GM23338 (cell line): ENCODE measurements around the gene ITGB1BP1. TPM values are rescaled to one million over a fixed set of nuclear protein-coding genes. Genes with fewer than 3 reads are reported as not detected.

Source experiments
- ATAC-seq: fragments of 200-7000 bp; cut with Tn5 transposase; 3 replicates; pipeline ENCODE4 v1.9.1; 2020
- DNase-seq: peaks from one replicate; pipeline ENCODE4 v3.0.0-alpha.2; 2015; ENCODE audit warnings: low spot score
- H2AFZ ChIP-seq: fragments of 200-600 bp; sonication (generic); 2 replicates; pipeline ENCODE4 v1.8.0; 2016; ENCODE audit warnings: antibody characterized with exemption, mild to moderate bottlenecking, moderate library complexity
- H3F3A ChIP-seq: fragments of 200-600 bp; sonication (generic); replicated peaks from 2 replicates; pipeline ENCODE4 v1.8.0; 2017; ENCODE audit warnings: antibody characterized with exemption, mixed run types, low read depth
- H3K27ac ChIP-seq: fragments of 200-600 bp; sonication (generic); 2 replicates; pipeline ENCODE4 v1.6.1; 2016; ENCODE audit warnings: low read depth
- H3K27me3 ChIP-seq: fragments of 200-600 bp; sonication (generic); 2 replicates; pipeline ENCODE4 v1.8.0; 2016; ENCODE audit warnings: mild to moderate bottlenecking, mixed run types, moderate library complexity; ENCODE audit not compliant: insufficient read depth
- H3K36me3 ChIP-seq: fragments of 200-600 bp; sonication (generic); 2 replicates; pipeline ENCODE4 v1.8.0; 2016; ENCODE audit warnings: mild to moderate bottlenecking; ENCODE audit not compliant: insufficient read depth
- H3K4me1 ChIP-seq: fragments of 200-600 bp; sonication (generic); 2 replicates; pipeline ENCODE4 v1.8.0; 2016; ENCODE audit warnings: mild to moderate bottlenecking, moderate library complexity; ENCODE audit not compliant: insufficient read depth
- H3K4me2 ChIP-seq: fragments of 200-600 bp; sonication (generic); 2 replicates; pipeline ENCODE4 v1.7.1; 2017; ENCODE audit warnings: mixed run types
- H3K4me3 ChIP-seq: fragments of 200-600 bp; sonication (generic); 2 replicates; pipeline ENCODE4 v1.6.1; 2016; ENCODE audit warnings: mixed run types
- H3K79me2 ChIP-seq: fragments of 200-600 bp; sonication (generic); replicated peaks from 2 replicates; pipeline ENCODE4 v1.8.0; 2017; ENCODE audit warnings: mild to moderate bottlenecking; ENCODE audit not compliant: insufficient read depth
- H3K9me2 ChIP-seq: fragments of 200-600 bp; sonication (generic); 2 replicates; pipeline ENCODE4 v1.8.0; 2017; ENCODE audit not compliant: insufficient read depth
- H4K20me1 ChIP-seq: fragments of 200-600 bp; sonication (generic); replicated peaks from 2 replicates; pipeline ENCODE4 v1.8.0; 2017; ENCODE audit warnings: mild to moderate bottlenecking; ENCODE audit not compliant: insufficient read depth
- H3K27ac Mint-ChIP-seq: 2 replicates; pipeline ENCODE4 v1.8.0; 2020; ENCODE audit warnings: inconsistent platforms, mild to moderate bottlenecking, moderate library complexity, mixed read lengths
- H3K27me3 Mint-ChIP-seq: 3 replicates; pipeline ENCODE4 v1.8.0; 2022; ENCODE audit warnings: low read depth, mild to moderate bottlenecking, moderate library complexity, mixed read lengths, inconsistent platforms; ENCODE audit not compliant: insufficient read depth, poor library complexity
- H3K36me3 Mint-ChIP-seq: 3 replicates; pipeline ENCODE4 v1.8.0; 2021; ENCODE audit warnings: low read depth, mild to moderate bottlenecking, inconsistent platforms, moderate library complexity, mixed read lengths
- H3K4me1 Mint-ChIP-seq: 3 replicates; pipeline ENCODE4 v1.8.0; 2020; ENCODE audit warnings: mild to moderate bottlenecking, inconsistent platforms, mixed read lengths
- H3K4me3 Mint-ChIP-seq: 3 replicates; pipeline ENCODE4 v1.8.0; 2021; ENCODE audit warnings: moderate library complexity, mild to moderate bottlenecking, inconsistent platforms, mixed read lengths
- H3K9me3 Mint-ChIP-seq: 3 replicates; pipeline ENCODE4 v1.8.0; 2020; ENCODE audit warnings: moderate library complexity, mild to moderate bottlenecking, inconsistent platforms, mixed read lengths
- CREB1 ChIP-seq: fragments of 250-450 bp; sonication (Bioruptor Pico); IDR thresholded peaks from 2 replicates; pipeline ENCODE4 v1.5.0; 2020; ENCODE audit warnings: low read depth, mild to moderate bottlenecking, moderate library complexity
- CTCF ChIP-seq, 2 experiments: fragments of 200-600 bp in 1 of 2; sonication (generic) in 1 of 2; conservative IDR thresholded peaks; 2 replicates each; pipeline versions ENCODE4 v1.5.1 to v1.6.1; 2016 to 2017; ENCODE audit warnings: antibody characterized with exemption in 2 of 2, low read depth in 2 of 2, mild to moderate bottlenecking in 2 of 2, moderate library complexity in 1 of 2
- ETS1 ChIP-seq: IDR thresholded peaks from 2 replicates; pipeline ENCODE4 v1.6.1; 2016; ENCODE audit warnings: antibody characterized with exemption
- EZH2 ChIP-seq: fragments of 200-600 bp; sonication (generic); IDR thresholded peaks from one replicate; pipeline ENCODE4 v1.8.0; 2017; ENCODE audit warnings: antibody characterized with exemption, mild to moderate bottlenecking, low read depth; ENCODE audit not compliant: unreplicated experiment
- EZH2phosphoT487 ChIP-seq: fragments of 200-600 bp; sonication (generic); IDR thresholded peaks from one replicate; pipeline ENCODE4 v1.8.1; 2018; ENCODE audit warnings: antibody characterized with exemption; ENCODE audit not compliant: unreplicated experiment
- JUNB ChIP-seq: IDR thresholded peaks from one replicate; pipeline ENCODE4 v1.6.1; 2016; ENCODE audit warnings: antibody characterized with exemption; ENCODE audit not compliant: unreplicated experiment
- NANOG ChIP-seq: IDR thresholded peaks from 2 replicates; pipeline ENCODE4 v1.6.1; 2016; ENCODE audit warnings: antibody characterized with exemption, borderline replicate concordance
- POLR2AphosphoS5 ChIP-seq: IDR thresholded peaks from 2 replicates; pipeline ENCODE4 v1.6.1; 2016; ENCODE audit warnings: antibody characterized with exemption, low read depth
- REST ChIP-seq: IDR thresholded peaks from one replicate; pipeline ENCODE4 v1.6.1; 2018; ENCODE audit warnings: antibody characterized with exemption; ENCODE audit not compliant: unreplicated experiment
- STAT1 ChIP-seq: IDR thresholded peaks from one replicate; pipeline ENCODE4 v1.6.1; 2016; ENCODE audit warnings: antibody characterized with exemption; ENCODE audit not compliant: unreplicated experiment
- ZNF114 ChIP-seq: fragments of 250-450 bp; sonication (Bioruptor Pico); IDR thresholded peaks from 2 replicates; pipeline ENCODE4 v1.5.0; 2020; ENCODE audit warnings: mild to moderate bottlenecking, moderate library complexity
- ZNF331 ChIP-seq: fragments of 250-450 bp; sonication (Bioruptor Pico); IDR thresholded peaks from 2 replicates; pipeline ENCODE4 v1.5.0; 2020; ENCODE audit warnings: low read depth, mild to moderate bottlenecking, moderate library complexity
- ZNF462 ChIP-seq: fragments of 250-450 bp; sonication (Bioruptor Pico); IDR thresholded peaks from 2 replicates; pipeline ENCODE4 v1.5.0; 2020; ENCODE audit warnings: mild to moderate bottlenecking, moderate library complexity
- polyA plus RNA-seq: library from polyadenylated mRNA; unstranded; fragments of >200 nt; fragmentation: Nextera tagmentation; extraction: Ambion mirVana; gene quantifications from 2 replicates; pipeline ENCODE4 v1.2.1, GENCODE V29; 2016
- total RNA-seq: library from RNA; depleted of rRNA; stranded (reverse); fragments of >200 nt; shearing (Covaris generic); gene quantifications from 2 replicates; pipeline ENCODE4 v1.2.3, GENCODE V29; 2014

The ITGB1BP1 gene
- total and polyA plus RNA-seq, 2 experiments from 2014 or later = 29.1 to 63.5 TPM

GRCh38 chr2:9424447-9425164, 1.3 kb upstream of the ITGB1BP1 start:
- Histone ChIP-seq H3F3A (0 out of 2 replicates have a peak, but pooled peaks cover 3% of the 10 kb centered on the region), H3K79me2 (peaks cover 65% of the 10 kb centered on the region), H3K4me2 (peak overlapping the region; percentile 97), H3K27ac (peak overlapping the region; percentile 95; the same call in 1 of the 2 replicates), H3K4me1 (peaks cover 7% of the 10 kb centered on the region), H2AFZ (no peak overlapping the region; the same call in 1 of the 2 replicates), H3K27me3 (no peaks in the 10 kb centered on the region), H3K36me3 (peaks cover 7% of the 10 kb centered on the region; the same call in 1 of the 2 replicates), H3K4me3 (peak overlapping the region; percentile 93), H3K9me2 (no peaks in the 10 kb centered on the region), H4K20me1 (peaks cover 19% of the 10 kb centered on the region)
- Mint-ChIP-seq H3K4me3 (no peak overlapping the region), H3K27me3 (peaks cover 15% of the 10 kb centered on the region), H3K4me1 (peaks cover 9% of the 10 kb centered on the region), H3K27ac (peak overlapping the region; percentile 94), H3K36me3 (peaks cover 4% of the 10 kb centered on the region; the same call in 2 of the 3 replicates), H3K9me3 (no peaks in the 10 kb centered on the region)
- DNase-seq = no peak
- ATAC-seq = no peak
- TF ChIP-seq CTCF (conservative IDR thresholded peaks at IDR 0.05; ENCODE audit: low read depth in 2 of 2) = no peak
- TF ChIP-seq POLR2AphosphoS5 = no peak
- no peak for TF ChIP-seq EZH2phosphoT487
- TF ChIP-seq NANOG = no peak
- no peak for TF ChIP-seq ETS1
- TF ChIP-seq ZNF114 (CRISPR knock-in tag) = no peak
- TF ChIP-seq CREB1 (CRISPR knock-in tag) = no peak
- no peak for TF ChIP-seq JUNB
- no peak for TF ChIP-seq ZNF331 (CRISPR knock-in tag)
- no peak for TF ChIP-seq REST
- no peak for TF ChIP-seq EZH2
- TF ChIP-seq ZNF462 = no peak
- TF ChIP-seq STAT1 = no peak
